ENCODE measurements around the gene FAM163B.

The FAM163B gene

DNA sequence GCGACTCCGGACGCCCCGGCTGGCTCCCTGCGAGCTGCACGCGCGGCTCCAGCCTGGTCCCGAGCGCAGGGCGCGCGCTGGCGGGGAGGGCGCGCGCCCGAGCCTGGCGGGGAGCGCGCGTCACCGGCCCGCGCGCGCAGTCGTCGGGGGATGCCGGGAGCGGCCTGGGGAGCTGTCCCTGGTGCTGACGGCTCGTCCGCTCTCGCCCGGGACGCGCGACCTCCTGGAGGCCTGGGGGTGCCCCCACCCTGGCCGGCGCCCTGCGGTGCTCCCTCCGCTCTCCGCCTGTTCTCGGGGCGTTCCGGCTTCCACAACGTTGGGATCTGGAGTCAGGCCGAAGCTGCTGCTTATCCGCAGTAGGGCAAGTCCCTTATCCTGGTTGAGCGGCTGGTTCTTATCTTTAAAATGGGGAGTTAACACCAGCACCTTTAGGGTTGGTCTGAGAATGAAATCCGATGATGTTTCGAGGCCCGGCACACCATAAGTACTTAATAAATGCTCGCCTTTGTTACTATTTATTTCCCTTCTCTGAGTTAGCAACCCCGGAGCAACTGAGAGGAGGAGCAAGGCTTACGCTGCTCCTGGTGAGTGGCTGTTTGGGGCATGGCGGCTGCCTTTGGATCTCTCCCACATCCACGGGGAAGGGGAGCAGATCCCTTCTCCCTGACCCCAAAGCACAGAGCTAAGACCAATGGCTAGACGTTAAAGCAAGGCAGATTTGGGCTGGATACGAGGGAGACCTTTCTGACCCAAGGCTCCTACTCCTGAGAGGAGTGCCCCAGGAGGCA, at the start of gene FAM163B:
Gene FAM163B, minus strand, starts transcription at position 79 of the 788 bp plus-strand sequence. CDS start 29,166 bp downstream, outside the sequence.
- DNase-seq (ENCODE audit: low spot score), result peak; percentile 67

DNA sequence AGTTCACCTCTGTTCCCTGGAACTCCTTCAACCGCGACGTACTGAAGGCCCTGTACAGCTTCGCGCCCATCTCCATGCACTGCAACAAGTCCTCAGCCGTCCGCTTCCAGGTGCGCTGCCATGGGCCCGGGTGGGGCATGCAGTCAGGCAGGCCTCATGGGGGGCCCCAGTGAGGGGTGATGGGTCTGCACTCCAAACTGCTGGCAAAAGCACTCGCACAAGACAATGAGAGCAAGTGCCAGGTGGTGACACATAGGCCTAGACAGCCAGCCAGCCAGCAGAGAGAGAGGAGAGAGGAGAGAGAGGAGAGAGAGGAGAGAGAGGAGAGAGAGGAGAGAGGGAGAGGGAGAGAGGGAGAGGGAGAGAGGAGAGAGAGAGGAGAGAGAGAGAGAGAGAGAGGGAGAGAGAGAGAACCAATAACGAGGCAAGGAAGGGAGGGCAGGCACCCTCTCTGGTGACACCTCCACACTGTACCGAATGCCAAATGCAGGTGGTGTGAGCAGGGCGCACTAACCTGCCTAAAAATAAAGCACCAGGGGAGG, 48.0 kb upstream of the FAM163B start:
- DNase-seq (ENCODE audit: low spot score), result no peak

DNA sequence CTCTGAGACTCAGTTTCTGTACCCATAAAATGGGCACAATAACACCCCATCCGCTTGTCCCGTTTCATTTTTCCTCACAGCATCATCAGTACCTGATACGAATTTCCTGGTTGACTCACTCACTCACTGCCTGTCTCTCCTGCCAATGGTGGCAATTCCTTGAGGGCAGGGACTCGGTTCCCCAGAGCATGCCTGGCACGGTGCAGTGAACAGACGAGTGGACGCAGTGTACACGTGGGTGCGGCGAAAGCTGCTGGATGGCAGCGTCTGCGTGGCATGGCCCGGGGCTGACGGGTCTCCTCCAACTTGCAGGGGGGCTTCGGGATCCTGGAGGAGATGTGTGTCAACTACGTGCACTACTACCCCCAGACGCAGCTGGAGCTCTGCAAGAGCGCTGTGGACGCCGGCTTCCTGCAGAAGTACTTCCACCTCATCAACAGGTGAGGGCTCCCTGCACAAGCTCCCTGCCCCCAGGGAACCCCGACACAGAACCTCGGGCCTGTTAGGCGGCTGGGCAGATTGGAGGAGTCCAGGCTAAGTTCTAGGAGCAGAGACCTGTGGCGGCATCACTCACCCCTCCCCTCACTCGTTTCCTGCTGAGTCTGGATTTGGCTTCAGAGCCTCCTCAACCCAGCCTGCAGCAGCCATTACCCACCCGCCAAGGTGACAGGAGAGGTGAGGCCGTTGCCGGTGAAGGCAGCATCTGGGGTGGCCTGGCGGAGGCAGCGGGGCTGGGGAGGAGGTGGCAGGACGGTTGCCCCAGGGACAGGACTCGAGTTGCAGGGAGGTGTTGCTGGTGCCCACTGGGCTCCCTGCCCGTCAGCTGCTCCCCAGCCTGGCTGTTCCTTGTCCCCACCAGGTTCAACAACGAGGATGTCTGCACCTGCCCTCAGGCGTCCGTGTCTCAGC, 47.3 kb upstream of the FAM163B start:
- no peak for DNase-seq (ENCODE audit: low spot score)

DNA sequence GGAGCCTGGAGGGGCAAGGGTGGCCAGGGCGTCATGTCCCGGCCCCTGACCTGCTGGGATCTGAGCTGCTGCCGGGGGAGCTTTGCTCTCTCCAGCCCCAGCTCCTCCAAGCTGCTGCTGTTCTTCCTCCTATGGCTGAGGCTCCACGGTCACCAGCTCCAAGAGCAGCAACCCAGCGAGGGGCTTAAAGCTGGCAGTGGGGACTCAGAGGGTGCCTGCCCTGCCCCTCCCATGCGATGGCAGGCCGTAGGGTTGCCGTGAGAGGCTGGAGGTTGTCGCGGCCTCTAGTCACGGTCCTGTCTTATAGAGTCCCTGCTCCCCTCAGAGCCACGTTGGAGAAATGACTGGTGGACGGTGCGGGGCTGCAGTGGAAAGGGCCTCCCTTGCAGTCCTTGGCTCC, 46.5 kb upstream of the FAM163B start:
- no peak for DNase-seq (ENCODE audit: low spot score)

DNA sequence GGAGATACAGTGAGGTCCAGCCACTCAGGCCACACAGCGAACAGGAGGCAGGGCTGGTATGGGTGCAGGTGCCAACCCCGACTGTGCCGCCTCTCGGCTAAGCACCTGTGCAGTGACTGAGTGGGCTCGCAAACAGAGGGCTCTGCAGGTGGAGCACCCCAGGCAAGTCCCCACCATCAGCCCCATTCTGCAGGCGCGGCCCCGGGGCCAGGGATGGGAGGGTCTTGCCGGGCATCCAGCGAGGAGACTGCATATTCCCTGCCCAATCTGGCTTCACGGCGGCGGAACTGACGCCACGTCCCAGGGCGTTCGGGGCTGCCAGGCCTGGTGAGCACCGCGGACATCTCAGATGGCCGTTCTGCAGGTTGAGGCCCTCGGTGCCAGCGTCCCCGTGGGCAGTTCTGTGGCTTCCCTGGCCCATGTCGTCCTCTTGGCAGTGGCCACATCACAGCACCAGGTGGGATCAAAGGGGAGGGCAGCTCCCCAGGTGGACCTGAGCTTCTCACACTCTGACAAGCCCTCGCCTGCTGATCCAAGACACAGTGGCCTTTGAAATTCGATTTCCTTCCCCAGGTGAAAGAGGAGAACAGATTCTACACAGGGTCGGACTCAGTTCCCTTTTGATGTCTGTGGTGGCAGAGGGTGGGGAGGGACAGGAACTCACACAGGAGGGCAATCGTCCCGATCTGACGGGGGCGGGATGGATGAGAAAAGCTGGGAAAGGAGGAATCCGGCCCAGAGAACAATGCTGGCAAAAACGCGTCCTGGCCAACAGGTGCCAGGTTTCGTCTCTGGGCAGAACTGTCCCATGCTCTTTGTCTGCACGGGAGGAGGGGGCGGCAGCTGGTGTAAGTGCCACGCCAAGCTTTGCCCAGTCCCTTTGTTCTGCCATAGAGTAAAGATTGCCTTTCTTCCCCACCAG, 45.8 kb upstream of the FAM163B start:
- DNase-seq (ENCODE audit: low spot score), result no peak

DNA sequence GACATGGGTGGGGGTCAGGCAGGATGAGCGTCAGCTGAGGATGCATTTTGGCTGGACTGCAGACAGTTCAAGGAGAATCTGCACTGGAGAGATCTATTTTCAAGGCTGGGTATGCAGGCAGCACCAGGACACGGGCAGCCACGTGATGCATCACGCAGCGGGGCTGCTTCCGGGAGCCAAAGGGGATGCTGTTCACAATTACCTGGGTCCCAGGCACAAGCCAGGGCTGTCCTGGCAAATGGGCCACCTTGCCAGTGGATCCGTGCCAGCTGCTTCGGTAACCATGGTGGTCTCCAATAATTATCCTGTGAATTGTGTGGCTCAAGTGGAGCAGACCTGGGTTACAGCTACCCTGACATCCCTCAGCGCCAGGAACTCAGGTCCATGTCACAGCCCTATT, 44.4 kb upstream of the FAM163B start:
- no peak for DNase-seq (ENCODE audit: low spot score)

DNA sequence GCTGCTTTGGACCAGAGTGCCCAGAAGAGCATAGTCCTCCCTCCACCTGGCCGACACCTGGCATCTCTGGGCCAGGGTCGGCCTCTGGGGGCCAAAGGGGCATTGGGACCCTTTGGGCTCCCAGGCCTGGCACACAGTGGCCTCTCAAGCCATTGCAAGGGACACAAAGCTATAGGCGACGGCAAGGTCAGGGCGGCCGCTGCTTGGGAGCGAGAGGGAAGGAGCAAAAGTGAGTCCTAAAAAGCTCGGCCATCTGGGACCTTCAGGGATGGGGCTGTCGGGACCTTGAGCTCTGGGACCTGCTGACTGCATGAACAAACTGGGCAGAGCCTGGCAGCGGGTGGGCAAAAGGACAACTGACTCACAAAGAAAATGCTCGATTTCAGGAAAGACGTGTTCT, 40.8 kb upstream of the FAM163B start:
- DNase-seq (ENCODE audit: low spot score), result no peak

DNA sequence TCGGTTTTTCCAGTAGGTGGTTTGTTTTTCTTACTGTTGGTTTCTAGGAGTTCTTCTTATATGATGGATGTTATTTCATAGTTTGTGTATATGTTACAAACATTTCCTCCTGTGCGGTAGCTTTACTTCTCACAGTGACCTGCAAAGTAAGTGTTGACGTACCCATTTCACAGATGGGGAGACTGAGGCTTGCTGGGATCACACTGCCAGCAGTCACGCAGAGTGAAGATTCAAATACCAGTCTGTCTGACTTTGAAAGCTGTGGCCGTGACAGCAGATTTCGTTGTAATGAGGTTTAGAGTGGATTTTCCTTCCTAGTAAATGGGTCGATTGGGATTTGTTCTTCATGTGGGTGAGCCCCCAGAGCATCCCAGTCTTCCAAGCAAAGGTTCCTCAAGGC, 40.0 kb upstream of the FAM163B start:
- DNase-seq (ENCODE audit: low spot score), result no peak

DNA sequence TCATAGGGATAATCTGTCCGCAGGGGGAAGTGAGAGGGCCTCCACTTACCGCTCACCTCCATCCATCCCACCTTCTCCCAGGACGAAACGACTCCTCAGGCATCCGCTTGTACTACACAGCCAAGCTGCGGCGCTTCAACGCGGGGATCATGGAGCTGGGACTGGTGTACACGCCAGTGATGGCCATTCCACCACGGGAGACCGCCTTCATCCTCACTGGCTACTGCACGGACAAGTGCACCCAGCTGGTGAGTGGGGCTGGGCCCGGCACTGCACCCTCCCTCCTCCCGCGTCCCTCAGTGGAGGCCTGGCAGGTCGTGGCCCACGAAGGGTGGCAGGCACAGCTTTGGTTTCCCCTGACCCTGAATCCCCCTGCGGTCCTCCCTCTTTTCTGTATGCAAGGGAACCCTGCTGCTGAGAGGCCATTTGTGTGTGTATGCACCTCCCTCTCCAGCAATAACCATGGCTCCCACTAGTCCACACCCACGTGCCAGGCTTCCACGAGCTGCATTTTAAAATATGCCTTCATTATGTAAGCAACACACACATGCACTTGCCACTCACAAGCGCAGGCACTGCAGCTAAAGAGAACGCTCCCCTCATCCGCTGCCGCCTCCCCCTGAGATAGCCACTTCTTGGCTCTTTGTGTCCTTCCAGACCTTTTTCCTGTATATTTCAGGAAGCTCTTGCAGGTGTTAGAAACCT, 38.7 kb upstream of the FAM163B start:
- DNase-seq (ENCODE audit: low spot score), result no peak

DNA sequence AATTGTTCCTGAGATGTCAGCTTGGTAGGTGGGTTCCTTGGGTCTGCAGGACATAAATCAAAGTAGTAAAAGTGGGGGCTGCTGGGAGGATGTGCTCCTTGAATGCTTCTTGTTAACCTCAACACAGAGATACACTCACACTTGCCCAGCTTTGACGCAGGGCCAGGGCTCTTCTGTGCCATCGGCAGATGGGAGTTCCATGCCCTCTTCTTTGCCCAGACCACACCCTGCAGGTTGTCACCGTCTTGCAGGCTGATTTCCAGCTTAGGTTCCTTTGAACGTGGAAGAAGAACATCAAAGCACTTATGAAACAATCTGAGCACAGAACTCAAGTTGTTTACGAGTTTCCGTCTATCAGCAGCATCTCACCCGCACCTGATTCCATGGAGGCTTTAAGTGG, 38.0 kb upstream of the FAM163B start:
- no peak for DNase-seq (ENCODE audit: low spot score)

DNA sequence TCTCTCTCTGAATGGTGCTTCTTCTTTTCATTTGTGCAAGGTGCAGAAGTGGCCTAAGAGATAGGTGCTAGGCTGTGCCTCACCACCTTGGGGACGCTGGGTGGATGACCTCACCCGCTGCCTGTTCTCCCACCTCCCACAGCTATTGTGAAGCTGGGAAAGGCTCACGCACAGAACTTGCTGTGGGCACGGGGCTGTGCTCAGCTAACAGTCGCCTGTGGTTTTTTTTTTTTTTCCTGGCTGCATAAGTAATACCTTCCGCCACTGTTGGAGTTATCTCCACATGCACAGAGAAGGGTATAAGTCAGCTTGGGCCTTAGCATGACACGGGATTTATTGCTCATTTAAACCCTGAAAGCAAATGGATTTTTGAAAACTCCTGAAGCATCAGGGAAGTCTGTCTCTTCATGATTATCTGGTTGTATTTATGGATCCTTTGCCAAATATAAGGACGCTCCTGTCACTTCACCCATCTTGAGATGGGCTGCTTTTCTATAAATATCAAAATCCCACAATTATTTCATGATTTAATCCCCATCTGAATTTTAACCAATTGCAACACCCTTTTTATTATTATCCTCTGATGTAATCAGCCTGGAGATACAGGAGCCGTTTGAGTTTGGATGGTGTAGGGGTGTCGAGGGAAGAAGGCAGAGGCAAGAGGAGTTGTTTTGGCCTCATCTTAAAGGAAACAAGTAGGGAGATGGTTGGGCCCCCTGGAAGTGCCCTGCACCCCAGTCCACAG, 36.0 kb upstream of the FAM163B start:
- no peak for DNase-seq (ENCODE audit: low spot score)

DNA sequence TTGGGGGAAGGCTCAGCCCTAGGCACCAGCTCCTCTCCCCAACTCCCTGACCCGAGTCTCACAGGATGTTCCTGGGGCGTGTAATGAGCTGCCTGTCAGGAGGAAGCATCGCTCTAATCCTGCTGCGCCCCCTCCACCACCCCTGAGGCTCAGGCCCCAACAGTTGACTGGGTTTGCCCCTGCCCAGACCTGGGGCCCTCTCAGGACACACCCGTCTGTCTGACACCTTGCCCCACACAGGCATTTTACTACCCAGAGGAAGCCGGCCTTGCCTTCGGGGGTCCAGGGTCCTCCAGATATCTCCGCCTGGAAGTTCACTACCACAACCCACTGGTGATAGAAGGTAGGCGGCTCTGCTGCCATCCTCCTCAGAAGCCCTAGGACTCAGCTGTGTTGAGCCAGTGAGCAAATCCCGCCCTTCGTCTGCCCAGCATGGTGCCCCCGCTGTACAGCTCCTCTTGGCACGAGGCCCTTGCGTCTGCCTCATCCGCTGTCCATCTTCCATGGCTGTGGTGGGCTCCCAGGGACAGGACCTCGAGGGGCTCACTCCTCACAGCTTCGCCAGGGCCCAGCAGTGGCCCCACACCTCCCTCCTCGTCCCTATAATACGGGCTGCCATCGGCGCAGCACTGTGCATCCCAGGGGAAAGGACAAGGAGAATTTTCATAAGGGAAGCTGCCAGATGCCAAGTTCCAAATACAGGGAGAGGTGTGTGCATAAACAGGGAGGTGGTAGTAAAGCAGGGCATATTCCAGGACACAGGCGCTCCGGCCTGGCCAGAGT, 35.0 kb upstream of the FAM163B start:
- DNase-seq (ENCODE audit: low spot score), result no peak

DNA sequence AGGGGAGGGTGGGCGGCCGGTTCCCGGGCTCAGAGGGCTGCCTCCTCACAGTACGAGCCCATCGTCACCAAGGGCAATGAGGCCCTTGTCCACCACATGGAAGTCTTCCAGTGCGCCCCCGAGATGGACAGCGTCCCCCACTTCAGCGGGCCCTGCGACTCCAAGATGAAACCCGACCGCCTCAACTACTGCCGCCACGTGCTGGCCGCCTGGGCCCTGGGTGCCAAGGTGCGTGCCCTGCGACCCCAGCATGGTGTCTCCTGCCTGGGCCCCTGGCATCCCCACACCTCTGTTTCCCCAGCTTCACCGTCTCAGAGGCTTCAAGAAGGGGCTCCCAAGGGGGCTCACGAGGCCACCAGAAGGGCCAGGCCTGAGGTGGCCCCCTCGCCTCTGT, 34.2 kb upstream of the FAM163B start:
- no peak for DNase-seq (ENCODE audit: low spot score)

DNA sequence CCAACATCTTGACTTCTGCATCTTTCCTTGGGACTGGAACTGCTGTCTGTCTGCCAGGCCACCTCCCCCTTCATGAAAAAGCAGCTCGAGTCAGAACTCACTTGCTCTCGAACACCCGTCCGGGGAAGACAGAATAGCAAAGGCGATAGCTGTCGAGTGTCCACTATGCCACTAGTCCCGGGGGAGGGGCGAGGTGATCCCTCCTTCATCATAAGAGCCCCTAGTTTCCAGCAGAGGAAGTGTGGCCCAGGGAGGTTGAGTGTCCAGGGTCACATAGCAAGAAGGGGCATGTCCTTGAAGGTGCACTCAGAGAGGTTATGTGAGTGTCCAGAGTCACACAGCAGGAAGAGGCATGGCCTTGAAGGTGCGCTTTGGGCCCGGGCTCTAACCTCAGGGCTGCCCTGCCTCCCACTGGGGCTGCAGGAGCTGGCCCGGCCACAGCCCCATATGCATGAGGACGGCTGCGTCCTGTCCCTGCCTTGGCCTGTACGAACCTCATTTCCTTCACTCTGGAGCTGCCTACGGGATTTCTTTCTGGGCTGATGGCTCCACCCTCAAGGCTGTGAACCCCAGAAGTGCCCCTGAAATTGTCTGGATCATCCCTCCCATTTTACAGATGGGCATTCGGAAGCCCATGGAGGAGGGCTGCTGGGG, 33.6 kb upstream of the FAM163B start:
- no peak for DNase-seq (ENCODE audit: low spot score)

DNA sequence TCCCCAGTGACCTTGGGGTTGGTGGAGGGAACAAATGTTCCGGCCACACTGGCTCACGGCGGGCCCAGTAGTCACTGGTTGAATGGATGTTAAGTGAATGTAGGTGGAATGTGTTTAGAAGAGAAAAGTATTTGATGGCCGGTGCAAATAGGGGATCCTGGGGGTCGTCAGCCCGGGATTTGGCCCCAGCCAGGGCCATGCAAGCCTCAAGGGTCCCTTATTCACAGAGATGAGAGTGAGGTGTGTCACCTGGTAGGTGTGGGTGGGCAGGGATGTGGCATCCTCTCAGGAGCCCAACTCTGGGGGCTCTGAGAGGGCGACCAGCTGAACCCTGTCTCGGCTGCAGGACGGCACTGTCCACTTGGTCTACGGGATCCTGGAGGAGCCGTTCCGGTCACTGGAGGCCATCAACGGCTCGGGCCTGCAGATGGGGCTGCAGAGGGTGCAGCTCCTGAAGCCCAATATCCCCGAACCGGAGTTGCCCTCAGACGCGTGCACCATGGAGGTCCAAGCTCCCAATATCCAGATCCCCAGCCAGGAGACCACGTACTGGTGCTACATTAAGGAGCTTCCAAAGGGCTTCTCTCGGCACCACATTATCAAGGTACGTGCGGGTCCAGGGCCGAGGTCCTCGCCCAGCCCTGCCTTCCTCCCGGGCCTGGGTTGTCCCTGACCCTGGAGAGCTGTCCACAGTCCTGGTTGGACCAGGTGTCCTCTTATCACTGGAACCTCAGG, 32.8 kb upstream of the FAM163B start:
- DNase-seq (ENCODE audit: low spot score), result no peak

DNA sequence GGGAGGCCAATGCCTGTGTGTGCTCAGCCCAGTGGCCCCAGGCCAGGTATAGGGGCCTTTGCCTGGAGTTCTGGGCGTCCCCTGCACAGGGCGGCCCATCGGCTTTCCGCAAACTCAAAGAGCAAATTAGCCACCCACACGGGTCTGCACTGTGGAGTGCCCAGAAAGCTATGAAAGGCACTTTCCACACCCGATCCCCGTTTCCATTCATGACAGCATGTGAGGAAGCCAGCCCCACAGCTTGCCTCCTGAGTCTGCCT, 32.1 kb upstream of the FAM163B start:
- DNase-seq (ENCODE audit: low spot score), result no peak

DNA sequence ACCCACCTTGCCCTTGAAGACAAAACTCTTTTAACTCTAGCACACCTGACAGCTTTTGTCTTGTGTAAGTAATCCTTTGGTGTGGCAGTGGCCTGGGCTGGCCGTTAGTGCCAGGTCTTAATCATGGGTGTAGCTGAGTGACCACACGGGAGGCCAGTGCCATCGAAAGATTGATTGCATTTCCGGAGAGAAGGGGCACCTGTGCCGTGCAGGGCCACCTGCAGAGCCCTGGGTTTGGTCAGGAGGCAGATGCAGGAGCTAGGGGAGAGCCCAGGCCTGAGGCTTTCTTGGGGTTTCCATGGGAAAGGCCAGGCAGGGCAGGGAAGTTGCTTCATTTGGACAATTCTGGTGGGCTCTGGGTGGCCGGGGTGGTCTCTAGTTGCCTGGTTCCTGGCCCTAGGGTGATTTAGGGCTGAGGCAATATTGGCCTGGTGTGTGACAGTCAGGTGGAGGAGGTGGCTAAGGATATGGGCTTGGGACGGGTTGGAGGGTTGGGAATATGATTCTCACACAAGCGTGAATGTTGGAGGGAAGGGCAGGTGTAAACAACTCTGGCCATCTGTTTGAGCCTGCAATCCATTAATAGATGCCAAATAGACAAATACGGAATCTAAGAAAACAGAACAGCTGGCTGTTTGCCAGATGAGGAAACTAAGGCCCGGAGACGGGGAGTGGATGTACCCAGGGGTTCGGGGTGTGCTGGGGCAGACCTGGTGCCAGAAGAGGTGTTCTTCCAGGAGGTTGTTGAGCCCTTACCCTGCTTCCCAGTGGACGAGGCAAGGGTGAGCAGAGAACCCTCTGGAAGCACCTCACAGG, 31.6 kb upstream of the FAM163B start:
- no peak for DNase-seq (ENCODE audit: low spot score)

DNA sequence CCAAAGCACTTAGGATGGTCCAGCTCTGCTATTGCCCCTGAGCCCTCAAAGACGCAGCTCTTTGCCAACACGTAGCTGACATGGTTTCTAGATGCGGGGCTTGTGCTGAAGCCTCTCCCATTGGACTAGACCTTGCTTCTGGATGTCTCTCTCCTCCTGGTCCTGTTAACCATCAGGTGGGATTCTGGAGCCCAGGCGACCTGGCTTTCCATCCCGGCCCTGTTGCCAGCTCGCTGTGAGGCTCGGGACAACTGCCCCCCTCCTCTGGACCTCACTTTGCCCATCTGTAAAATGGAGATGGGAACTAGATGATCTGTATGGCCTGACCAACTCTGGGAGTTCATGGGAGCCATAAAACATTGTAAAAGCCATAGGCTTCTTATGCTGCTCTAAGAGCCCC, 31.0 kb upstream of the FAM163B start:
- no peak for DNase-seq (ENCODE audit: low spot score)
